Measurements from ENCODE around the gene ACAN. TPM values are rescaled to one million over a fixed set of nuclear protein-coding genes. Genes with fewer than 3 reads are reported as not detected.

ACAN gene
- total and polyA plus RNA-seq, 3 experiments from 2014 or later = not detected

DNA sequence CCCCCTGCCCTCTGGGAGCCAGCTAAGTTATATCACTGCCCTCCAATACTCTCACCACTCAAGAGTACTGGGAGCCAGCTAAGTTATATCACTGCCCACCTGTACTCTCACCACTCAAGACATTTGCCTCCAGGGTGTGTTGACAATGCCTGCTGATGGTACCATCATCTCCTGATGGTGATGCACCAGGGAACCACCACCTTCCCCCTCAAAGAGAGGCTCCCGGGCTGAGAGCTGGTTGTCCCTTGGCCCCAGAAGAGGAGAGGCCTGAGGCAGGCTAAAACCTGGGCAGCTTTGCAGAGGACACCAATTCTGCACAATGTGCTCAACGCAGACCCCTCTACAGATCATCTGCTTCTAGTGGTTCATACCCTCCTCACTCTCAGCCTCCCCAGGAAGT, 99.6 kb downstream of the ACAN start:
- POLR2A ChIA-PET = interaction anchor here (0.6 kb wide), 1 partner anchor 342 kb away, joined by 3 read pairs; no protein-coding TSS in a partner anchor
- peaks cover 19 to 37% (median 36%) of the 10 kb centered on the region in 3 donors for H3K4me1 Mint-ChIP-seq
- no peaks in the 10 kb centered on the region for H3K27me3 ChIP-seq (ENCODE audit: insufficient read depth, low read length, poor library complexity, severe bottlenecking)
- H3K27me3 Mint-ChIP-seq = no peaks in the 10 kb centered on the region
- DNase-seq = no peak
- peaks cover 4 to 25% (median 7%) of the 10 kb centered on the region in 3 donors for H3K36me3 Mint-ChIP-seq
- peak overlapping the region in 1 of 7 donors; percentile 20 for H3K4me3 Mint-ChIP-seq
- H3K4me1 ChIP-seq (ENCODE audit: insufficient read depth, low read length) = peaks cover 34% of the 10 kb centered on the region
- no peak overlapping the region for H3K4me3 ChIP-seq (ENCODE audit: low read length)
- H3K9me3 ChIP-seq (ENCODE audit: low read length) = no peaks in the 10 kb centered on the region
- no peak overlapping the region for H3K27ac ChIP-seq (ENCODE audit: low read depth, low read length)
- H3K27ac Mint-ChIP-seq = peak overlapping the region; percentile 47 to 99 (median 76)
- H3K36me3 ChIP-seq (ENCODE audit: insufficient read depth, low read length) = no peaks in the 10 kb centered on the region
- CTCF ChIA-PET = interaction anchor here (1.2 to 6.7 kb wide), 5 partner anchors 9 to 304 kb away, joined by 3 to 94 read pairs (median 21); partner anchors contain the start of gene HAPLN3
- no peaks in the 10 kb centered on the region for H3K9me3 Mint-ChIP-seq

DNA sequence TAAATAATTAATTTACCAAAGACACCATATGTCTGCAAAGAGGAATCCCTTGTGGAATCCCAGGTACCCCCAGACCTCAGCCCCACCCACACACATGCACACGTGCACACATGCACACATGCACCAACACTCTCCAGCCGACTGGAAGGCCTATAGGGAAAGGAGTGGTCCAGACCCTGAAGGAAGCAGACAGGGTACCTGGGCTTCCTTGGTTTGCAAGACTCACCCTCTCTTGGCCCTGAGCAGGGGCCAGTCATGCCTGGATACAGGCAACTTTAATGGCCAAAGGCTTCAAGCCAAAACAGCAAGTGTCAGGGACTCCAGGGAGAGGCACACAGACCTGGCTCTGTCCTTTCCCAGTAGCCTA, 101.0 kb downstream of the ACAN start:
- Histone ChIP-seq H3K4me1 (ENCODE audit: insufficient read depth, low read length) (peaks cover 32% of the 10 kb centered on the region), H3K36me3 (ENCODE audit: insufficient read depth, low read length) (no peaks in the 10 kb centered on the region), H3K27me3 (ENCODE audit: insufficient read depth, low read length, poor library complexity, severe bottlenecking) (no peaks in the 10 kb centered on the region), H3K4me3 (ENCODE audit: low read length) (peak overlapping the region; percentile 33), H3K27ac (ENCODE audit: low read depth, low read length) (peak overlapping the region; percentile 21), H3K9me3 (ENCODE audit: low read length) (no peaks in the 10 kb centered on the region)
- no peak for DNase-seq
- ChIA-PET CTCF (interaction anchor here (0.6 to 6.7 kb wide), 42 partner anchors 11 to 440 kb away, joined by 3 to 94 read pairs (median 5); partner anchors contain the start of genes ABHD2, HAPLN3 and MFGE8), POLR2A (interaction anchor here (1.5 to 2.2 kb wide), 2 partner anchors 10 to 184 kb away, joined by 5 to 10 read pairs; partner anchors contain the start of genes ABHD2 and HAPLN3)
- no peaks in the 10 kb centered on the region for H3K27me3 Mint-ChIP-seq
- peaks cover 21 to 40% (median 36%) of the 10 kb centered on the region in 3 donors for H3K4me1 Mint-ChIP-seq
- peak overlapping the region; percentile 6 to 55 (median 24) for H3K4me3 Mint-ChIP-seq
- H3K36me3 Mint-ChIP-seq = peaks cover 4 to 33% (median 7%) of the 10 kb centered on the region in 3 donors
- H3K9me3 Mint-ChIP-seq = no peaks in the 10 kb centered on the region
- peak overlapping the region; percentile 78 to 99 (median 95) for H3K27ac Mint-ChIP-seq

DNA sequence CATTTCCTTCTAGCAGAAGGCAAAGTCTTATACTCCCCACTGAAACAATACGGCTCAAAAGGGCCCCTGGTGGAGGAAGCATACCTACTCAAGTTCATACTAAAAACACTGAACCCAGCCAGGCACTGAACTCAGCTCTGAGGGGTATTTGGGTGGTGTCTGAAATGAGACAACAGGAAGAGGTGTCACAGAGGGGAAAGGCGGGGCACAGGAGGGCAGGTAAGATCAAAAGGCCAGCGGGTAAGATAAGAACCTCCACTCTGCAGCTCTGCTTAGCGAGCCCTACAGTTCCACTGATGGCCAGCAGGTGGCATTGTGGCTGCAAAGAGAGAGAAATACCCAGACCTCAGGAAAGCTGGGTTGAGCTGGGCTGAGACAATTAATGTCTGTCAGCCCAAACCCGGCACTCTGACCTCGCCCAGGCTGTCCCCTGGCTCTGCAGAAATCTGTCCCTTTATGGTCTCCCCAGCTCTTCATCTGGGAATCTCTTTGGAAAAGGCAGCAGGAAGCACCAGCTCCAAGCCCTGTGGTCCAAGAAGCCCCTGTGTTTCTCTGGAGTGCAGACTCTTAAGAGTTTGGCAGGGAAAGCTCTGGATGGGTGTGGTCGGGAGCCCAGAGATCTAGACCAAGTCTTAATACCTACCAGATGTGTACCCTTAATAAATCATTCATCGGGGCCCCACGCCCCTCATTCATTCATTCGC, 101.5 kb downstream of the ACAN start:
- CTCF ChIA-PET = interaction anchor here (0.6 to 6.7 kb wide), 46 partner anchors 11 to 439 kb away, joined by 3 to 94 read pairs (median 5); partner anchors contain the start of genes ABHD2, HAPLN3, MFGE8 and MRPL46
- H3K4me1 Mint-ChIP-seq = peaks cover 23 to 46% (median 39%) of the 10 kb centered on the region in 3 donors
- H3K27ac Mint-ChIP-seq = peak overlapping the region; percentile 78 to 99 (median 95)

DNA sequence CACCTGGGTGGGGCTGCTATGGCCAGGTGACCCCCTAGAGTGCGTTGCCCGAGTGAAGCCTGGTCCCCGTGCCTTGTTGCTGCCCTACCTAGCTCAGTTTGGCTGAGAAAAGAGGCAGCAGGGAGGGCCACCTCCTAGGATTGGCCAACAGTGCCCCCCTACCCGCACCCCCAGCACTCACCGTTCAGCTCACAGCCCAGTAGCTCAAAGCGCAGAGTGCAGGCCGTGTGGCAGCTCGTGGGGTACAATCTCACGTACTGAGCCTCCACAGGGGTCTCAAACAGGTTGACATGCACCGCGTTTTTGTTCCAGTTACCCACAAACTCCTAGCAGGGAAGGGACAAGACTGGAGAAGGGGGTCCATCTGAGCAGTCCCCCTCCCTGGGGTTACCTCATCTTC, 102.3 kb downstream of the ACAN start:
- Mint-ChIP-seq H3K9me3 (no peaks in the 10 kb centered on the region), H3K4me3 (no peak overlapping the region), H3K36me3 (peaks cover 4 to 37% (median 7%) of the 10 kb centered on the region in 3 donors), H3K4me1 (peaks cover 27 to 54% (median 45%) of the 10 kb centered on the region in 3 donors), H3K27me3 (no peaks in the 10 kb centered on the region), H3K27ac (peak overlapping the region; percentile 79 to 99 (median 92))
- ChIA-PET POLR2A (interaction anchor here (1.5 to 2.2 kb wide), 2 partner anchors 11 to 183 kb away, joined by 5 to 10 read pairs; partner anchors contain the start of genes ABHD2 and HAPLN3), CTCF (interaction anchor here (0.8 to 6.7 kb wide), 20 partner anchors 10 to 438 kb away, joined by 3 to 94 read pairs (median 8); partner anchors contain the start of genes ABHD2, HAPLN3, MFGE8 and MRPL46)
- no peaks in the 10 kb centered on the region for H3K9me3 ChIP-seq (ENCODE audit: low read length)
- H3K27ac ChIP-seq (ENCODE audit: low read depth, low read length) = no peak overlapping the region
- DNase-seq = no peak
- no peaks in the 10 kb centered on the region for H3K27me3 ChIP-seq (ENCODE audit: insufficient read depth, low read length, poor library complexity, severe bottlenecking)
- no peak overlapping the region for H3K4me3 ChIP-seq (ENCODE audit: low read length)
- peaks cover 32% of the 10 kb centered on the region for H3K4me1 ChIP-seq (ENCODE audit: insufficient read depth, low read length)
- H3K36me3 ChIP-seq (ENCODE audit: insufficient read depth, low read length) = no peaks in the 10 kb centered on the region

More for the DNA sequence above, 101.5 kb downstream of the ACAN start:
- Mint-ChIP-seq H3K9me3 (no peaks in the 10 kb centered on the region), H3K36me3 (peaks cover 4 to 38% (median 7%) of the 10 kb centered on the region in 3 donors), H3K27me3 (no peaks in the 10 kb centered on the region), H3K4me3 (peak overlapping the region; percentile 6 to 55 (median 24))
- Histone ChIP-seq H3K4me3 (ENCODE audit: low read length) (peak overlapping the region; percentile 33), H3K27me3 (ENCODE audit: insufficient read depth, low read length, poor library complexity, severe bottlenecking) (no peaks in the 10 kb centered on the region), H3K36me3 (ENCODE audit: insufficient read depth, low read length) (no peaks in the 10 kb centered on the region), H3K9me3 (ENCODE audit: low read length) (no peaks in the 10 kb centered on the region), H3K27ac (ENCODE audit: low read depth, low read length) (peak overlapping the region; percentile 21), H3K4me1 (ENCODE audit: insufficient read depth, low read length) (peaks cover 32% of the 10 kb centered on the region)
- POLR2A ChIA-PET = interaction anchor here (0.5 to 2.2 kb wide), 3 partner anchors 10 to 183 kb away, joined by 3 to 10 read pairs (median 5); partner anchors contain the start of genes ABHD2 and HAPLN3
- DNase-seq = peak; percentile 84 to 96 (median 94)

DNA sequence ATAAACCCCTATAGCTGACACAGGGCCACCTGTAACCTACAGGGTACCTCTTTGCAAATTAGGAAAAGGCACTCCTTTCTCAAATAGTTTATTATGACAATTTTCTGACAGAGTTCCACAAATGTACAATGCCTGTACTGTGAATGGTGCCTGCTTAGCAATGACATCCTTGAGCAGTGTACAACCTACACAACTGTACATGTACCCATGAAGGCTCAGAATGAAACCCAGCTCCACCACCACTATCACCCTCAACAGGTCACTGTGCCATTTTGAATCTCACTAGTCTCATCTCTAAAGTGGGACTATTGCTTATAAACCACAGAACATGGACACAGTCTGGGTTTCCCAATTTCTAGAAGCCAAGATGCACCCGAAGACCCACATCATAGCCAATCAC, 102.9 kb downstream of the ACAN start:
- H3K27me3 Mint-ChIP-seq = no peaks in the 10 kb centered on the region
- H3K4me1 Mint-ChIP-seq = peaks cover 32 to 59% (median 45%) of the 10 kb centered on the region in 3 donors
- ChIA-PET POLR2A (no interaction called here), CTCF (interaction anchor here (2.0 to 6.7 kb wide), 3 partner anchors 12 to 282 kb away, joined by 8 to 94 read pairs (median 59); partner anchors contain the start of gene HAPLN3)
- H3K36me3 ChIP-seq (ENCODE audit: insufficient read depth, low read length) = no peaks in the 10 kb centered on the region
- peaks cover 4 to 33% (median 5%) of the 10 kb centered on the region in 3 donors for H3K36me3 Mint-ChIP-seq
- no peak overlapping the region for H3K4me3 ChIP-seq (ENCODE audit: low read length)
- H3K27me3 ChIP-seq (ENCODE audit: insufficient read depth, low read length, poor library complexity, severe bottlenecking) = no peaks in the 10 kb centered on the region
- H3K27ac Mint-ChIP-seq = peak overlapping the region in 7 of 8 donors; percentile 26 to 99 (median 79)
- H3K9me3 Mint-ChIP-seq = no peaks in the 10 kb centered on the region
- H3K27ac ChIP-seq (ENCODE audit: low read depth, low read length) = no peak overlapping the region
- DNase-seq = no peak
- no peaks in the 10 kb centered on the region for H3K9me3 ChIP-seq (ENCODE audit: low read length)
- no peak overlapping the region for H3K4me3 Mint-ChIP-seq
- peaks cover 32% of the 10 kb centered on the region for H3K4me1 ChIP-seq (ENCODE audit: insufficient read depth, low read length)

DNA sequence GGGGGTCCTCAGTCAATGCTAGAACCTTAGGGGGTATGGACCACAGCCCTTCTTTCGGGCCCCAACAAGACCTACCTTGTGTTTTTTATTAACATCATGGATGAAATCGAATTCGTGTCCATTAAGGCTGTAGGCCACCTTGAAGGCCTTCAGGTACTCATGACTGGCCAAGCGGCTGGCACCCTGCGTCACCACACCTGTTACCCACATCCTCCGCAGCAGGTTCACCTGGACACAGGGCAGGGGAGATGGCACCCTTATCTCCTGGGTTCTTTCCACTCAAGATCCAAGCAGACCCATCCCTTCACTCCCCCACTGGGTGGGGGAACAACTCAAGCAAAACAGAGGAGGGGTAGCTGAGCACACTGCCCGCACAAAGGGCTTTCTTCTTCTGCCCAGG, 103.3 kb downstream of the ACAN start:
- no peaks in the 10 kb centered on the region for H3K27me3 Mint-ChIP-seq
- no peaks in the 10 kb centered on the region for H3K9me3 Mint-ChIP-seq
- H3K4me3 Mint-ChIP-seq = no peak overlapping the region
- H3K27ac Mint-ChIP-seq = peak overlapping the region in 5 of 8 donors; percentile 26 to 91 (median 66)
- peaks cover 33 to 61% (median 46%) of the 10 kb centered on the region in 3 donors for H3K4me1 Mint-ChIP-seq
- peaks cover 32% of the 10 kb centered on the region for H3K4me1 ChIP-seq (ENCODE audit: insufficient read depth, low read length)
- peaks cover 3 to 31% (median 4%) of the 10 kb centered on the region in 3 donors for H3K36me3 Mint-ChIP-seq
- CTCF ChIA-PET = interaction anchor here (5.1 to 6.7 kb wide), 2 partner anchors 13 to 113 kb away, joined by 59 to 94 read pairs; partner anchors contain the start of gene HAPLN3
- H3K27ac ChIP-seq (ENCODE audit: low read depth, low read length) = no peak overlapping the region
- H3K36me3 ChIP-seq (ENCODE audit: insufficient read depth, low read length) = no peaks in the 10 kb centered on the region
- H3K4me3 ChIP-seq (ENCODE audit: low read length) = no peak overlapping the region
- DNase-seq = no peak
- no peaks in the 10 kb centered on the region for H3K9me3 ChIP-seq (ENCODE audit: low read length)
- H3K27me3 ChIP-seq (ENCODE audit: insufficient read depth, low read length, poor library complexity, severe bottlenecking) = no peaks in the 10 kb centered on the region
- POLR2A ChIA-PET = no interaction called here

DNA sequence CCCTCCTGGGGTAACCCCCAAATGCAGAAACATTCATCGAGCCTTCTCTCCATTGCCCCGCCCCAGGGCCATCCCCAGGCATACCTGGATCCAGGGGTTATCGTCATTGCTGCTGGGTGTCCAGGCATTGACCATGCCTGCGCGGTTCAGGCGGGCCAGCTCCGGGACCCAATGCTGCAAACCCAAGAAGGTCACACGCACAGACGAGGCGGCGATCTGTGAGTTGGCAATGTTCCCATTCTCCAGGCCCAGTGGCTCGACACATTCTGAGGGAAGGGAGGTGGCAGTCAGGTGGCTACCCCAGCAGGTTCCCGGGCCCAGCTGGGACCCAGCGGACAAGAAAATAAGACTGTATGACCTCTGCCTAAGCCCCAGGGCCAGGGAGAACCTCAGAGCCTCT, 103.9 kb downstream of the ACAN start:
- DNase-seq = no peak
- Histone ChIP-seq H3K9me3 (ENCODE audit: low read length) (no peaks in the 10 kb centered on the region), H3K27me3 (ENCODE audit: insufficient read depth, low read length, poor library complexity, severe bottlenecking) (no peaks in the 10 kb centered on the region), H3K4me3 (ENCODE audit: low read length) (no peak overlapping the region), H3K4me1 (ENCODE audit: insufficient read depth, low read length) (peaks cover 37% of the 10 kb centered on the region), H3K36me3 (ENCODE audit: insufficient read depth, low read length) (no peaks in the 10 kb centered on the region), H3K27ac (ENCODE audit: low read depth, low read length) (no peak overlapping the region)
- Mint-ChIP-seq H3K36me3 (peaks cover 3 to 26% (median 4%) of the 10 kb centered on the region in 3 donors), H3K4me3 (no peak overlapping the region), H3K4me1 (peaks cover 38 to 63% (median 46%) of the 10 kb centered on the region in 3 donors), H3K27ac (peak overlapping the region in 4 of 8 donors; percentile 29 to 92 (median 76)), H3K9me3 (no peaks in the 10 kb centered on the region), H3K27me3 (no peaks in the 10 kb centered on the region)
- ChIA-PET CTCF (interaction anchor here (1.2 to 6.7 kb wide), 2 partner anchors 13 to 283 kb away, joined by 3 to 94 read pairs; partner anchors contain the start of gene HAPLN3), POLR2A (no interaction called here)
